Measurements from ENCODE around the gene TLL1.

DNA sequence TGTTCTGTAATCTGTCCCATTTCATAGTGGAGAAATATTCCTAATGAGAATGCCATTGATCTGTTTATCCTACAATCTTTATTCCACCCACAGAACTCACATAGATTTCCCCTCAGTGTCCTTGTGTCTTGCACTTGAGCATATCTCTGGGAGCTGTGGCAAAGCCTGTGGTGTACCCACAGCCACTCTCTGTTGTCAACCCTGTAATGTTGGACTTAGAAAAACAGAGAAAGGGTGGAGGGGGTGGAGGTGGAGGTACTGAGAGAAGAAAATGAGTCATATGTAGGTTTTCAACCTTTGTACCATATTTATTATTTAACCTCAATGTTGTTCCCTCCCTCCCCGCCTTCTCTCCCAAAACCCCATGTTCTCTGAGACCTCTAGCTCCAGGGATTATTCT is 46.9 kb upstream of the TLL1 start:
- no peak for TF ChIP-seq CTCF (conservative IDR thresholded peaks at IDR 0.05)
- no peak for TF ChIP-seq ZFX (IDR thresholded peaks at IDR 0.05)

Data from C4-2B (cell line).